Fibroblast of mammary gland (primary cell): ENCODE data around the gene TFF2.

Experiments
- DNase-seq: peaks from one replicate; pipeline ENCODE4 v3.0.0-alpha.2; 2010; ENCODE audit warnings: low read depth
- H3K4me3 ChIP-seq: 2 replicates; pipeline ENCODE4 v1.5.1; 2011; ENCODE audit warnings: low read depth, mild to moderate bottlenecking, low read length, moderate library complexity; ENCODE audit not compliant: control insufficient read depth
- CTCF ChIP-seq: conservative IDR thresholded peaks from 2 replicates; pipeline ENCODE4 v1.5.1; 2011; ENCODE audit warnings: low read depth, low read length, inconsistent platforms; ENCODE audit not compliant: control insufficient read depth, insufficient read depth

TFF2 gene

GRCh38 chr21:42379426-42380215, 28.8 kb upstream of the TFF2 start:
- DNase-seq, result no peak
- no peak overlapping the region for H3K4me3 ChIP-seq
- TF ChIP-seq CTCF, result no peak

GRCh38 chr21:42378418-42378817, 27.6 kb upstream of the TFF2 start:
- no peak for TF ChIP-seq CTCF
- no peak for DNase-seq
- no peak overlapping the region for H3K4me3 ChIP-seq

GRCh38 chr21:42377951-42378340, 27.2 kb upstream of the TFF2 start:
- TF ChIP-seq CTCF, result no peak
- no peak overlapping the region for H3K4me3 ChIP-seq
- no peak for DNase-seq

GRCh38 chr21:42377211-42377950, 26.6 kb upstream of the TFF2 start:
- DNase-seq, result no peak
- TF ChIP-seq CTCF, result no peak
- H3K4me3 ChIP-seq, result no peak overlapping the region

- no peak overlapping the region for H3K4me3 ChIP-seq
- TF ChIP-seq CTCF, result no peak
- no peak for DNase-seq
These were observed 25.7 kb upstream of the TFF2 start for GRCh38 chr21:42376338-42376982.

- no peak for DNase-seq
- no peak overlapping the region for H3K4me3 ChIP-seq
- TF ChIP-seq CTCF, result no peak
These were observed 25.2 kb upstream of the TFF2 start for GRCh38 chr21:42375966-42376337.
